A549 treated with AZD9567 at 1 μM for 4 hours (cell line): ENCODE data around the gene IL1B. TPM values are rescaled to one million over a fixed set of nuclear protein-coding genes. Genes with fewer than 3 reads are reported as not detected.

Source experiments
- total RNA-seq: library from RNA; stranded (reverse); fragments of 200-300 nt; extraction: Qiagen RNA extraction; gene quantifications from 5 replicates; pipeline ENCODE4 v1.2.3, GENCODE V29; 2022; ENCODE audit not compliant: insufficient read depth

IL1B gene
- total RNA-seq: 0.08 to 0.27 TPM (median 0.13 TPM) in 4 of 5 replicates, not detected in the other

GRCh38 chr2:112836695-112837117 lies at the start of gene IL1B:
Gene IL1B (minus strand): TSS chr2:112836779. CDS start chr2:112836229, 550 bp downstream.

GRCh38 chr2:112784199-112785189 lies 52.1 kb downstream of the IL1B start, which contains the start of gene IL1A:
Gene IL1A (minus strand): TSS chr2:112784493. CDS start chr2:112783770, 723 bp downstream.

Other genes with a start within 250 kb of the IL1B start
- 131 to 176 TPM (median 137 TPM) in 5 replicates for gene SLC20A1, start 190.8 kb downstream of the IL1B start, total RNA-seq
- gene NT5DC4, start 115.8 kb downstream of the IL1B start, total RNA-seq: not detected in 5 replicates
- 12.2 to 19.3 TPM (median 14.5 TPM) in 5 replicates for gene CKAP2L, start 72.2 kb downstream of the IL1B start, total RNA-seq
- 0.08 to 0.17 TPM (median 0.14 TPM) in 4 of 5 replicates, not detected in the other for gene IL1A, start 52.3 kb downstream of the IL1B start, total RNA-seq
- gene IL37, start 74.4 kb upstream of the IL1B start, total RNA-seq: not detected in 5 replicates
- 0.16 TPM in 1 of 5 replicates, not detected in the others for gene IL36G, start 141.2 kb upstream of the IL1B start, total RNA-seq
- not detected in 5 replicates for gene IL36A, start 168.7 kb upstream of the IL1B start, total RNA-seq
- 0.10 to 0.17 TPM (median 0.15 TPM) in 3 of 5 replicates, not detected in the others for gene IL36B, start 216.1 kb upstream of the IL1B start, total RNA-seq
- gene IL36RN, start 222.4 kb upstream of the IL1B start, total RNA-seq: 0.02 TPM in 1 of 5 replicates, not detected in the others
- gene IL1F10, start 231.2 kb upstream of the IL1B start, total RNA-seq: not detected in 5 replicates